ENCODE data around the gene FADS1.

FADS1 gene

GRCh38 chr11:61782841-61783240, 34.0 kb downstream of the FADS1 start:
- no peak overlapping the region for H3K4me3 ChIP-seq (replicated peaks; ENCODE audit: low read depth, low read length)
- DNase-seq (ENCODE audit: extremely low read depth, low read depth), result no peak
- TF ChIP-seq, protein P1, sequence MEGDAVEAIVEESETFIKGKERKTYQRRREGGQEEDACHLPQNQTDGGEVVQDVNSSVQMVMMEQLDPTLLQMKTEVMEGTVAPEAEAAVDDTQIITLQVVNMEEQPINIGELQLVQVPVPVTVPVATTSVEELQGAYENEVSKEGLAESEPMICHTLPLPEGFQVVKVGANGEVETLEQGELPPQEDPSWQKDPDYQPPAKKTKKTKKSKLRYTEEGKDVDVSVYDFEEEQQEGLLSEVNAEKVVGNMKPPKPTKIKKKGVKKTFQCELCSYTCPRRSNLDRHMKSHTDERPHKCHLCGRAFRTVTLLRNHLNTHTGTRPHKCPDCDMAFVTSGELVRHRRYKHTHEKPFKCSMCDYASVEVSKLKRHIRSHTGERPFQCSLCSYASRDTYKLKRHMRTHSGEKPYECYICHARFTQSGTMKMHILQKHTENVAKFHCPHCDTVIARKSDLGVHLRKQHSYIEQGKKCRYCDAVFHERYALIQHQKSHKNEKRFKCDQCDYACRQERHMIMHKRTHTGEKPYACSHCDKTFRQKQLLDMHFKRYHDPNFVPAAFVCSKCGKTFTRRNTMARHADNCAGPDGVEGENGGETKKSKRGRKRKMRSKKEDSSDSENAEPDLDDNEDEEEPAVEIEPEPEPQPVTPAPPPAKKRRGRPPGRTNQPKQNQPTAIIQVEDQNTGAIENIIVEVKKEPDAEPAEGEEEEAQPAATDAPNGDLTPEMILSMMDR (IDR thresholded peaks at IDR 0.05; ENCODE audit: low read depth, low read length, missing control alignments), result no peak

- TF ChIP-seq, protein P1 (IDR thresholded peaks at IDR 0.05; ENCODE audit: low read depth, low read length, missing control alignments), result no peak
- H3K4me3 ChIP-seq (replicated peaks; ENCODE audit: low read depth, low read length), result no peak overlapping the region
- no peak for DNase-seq (ENCODE audit: extremely low read depth, low read depth)
Observed at GRCh38 chr11:61782299-61782698, 34.5 kb downstream of the FADS1 start.

GRCh38 chr11:61781585-61781984, 35.2 kb downstream of the FADS1 start:
- no peak for DNase-seq (ENCODE audit: extremely low read depth, low read depth)
- no peak overlapping the region for H3K4me3 ChIP-seq (replicated peaks; ENCODE audit: low read depth, low read length)
- TF ChIP-seq, protein P1 (IDR thresholded peaks at IDR 0.05; ENCODE audit: low read depth, low read length, missing control alignments), result no peak

DNA sequence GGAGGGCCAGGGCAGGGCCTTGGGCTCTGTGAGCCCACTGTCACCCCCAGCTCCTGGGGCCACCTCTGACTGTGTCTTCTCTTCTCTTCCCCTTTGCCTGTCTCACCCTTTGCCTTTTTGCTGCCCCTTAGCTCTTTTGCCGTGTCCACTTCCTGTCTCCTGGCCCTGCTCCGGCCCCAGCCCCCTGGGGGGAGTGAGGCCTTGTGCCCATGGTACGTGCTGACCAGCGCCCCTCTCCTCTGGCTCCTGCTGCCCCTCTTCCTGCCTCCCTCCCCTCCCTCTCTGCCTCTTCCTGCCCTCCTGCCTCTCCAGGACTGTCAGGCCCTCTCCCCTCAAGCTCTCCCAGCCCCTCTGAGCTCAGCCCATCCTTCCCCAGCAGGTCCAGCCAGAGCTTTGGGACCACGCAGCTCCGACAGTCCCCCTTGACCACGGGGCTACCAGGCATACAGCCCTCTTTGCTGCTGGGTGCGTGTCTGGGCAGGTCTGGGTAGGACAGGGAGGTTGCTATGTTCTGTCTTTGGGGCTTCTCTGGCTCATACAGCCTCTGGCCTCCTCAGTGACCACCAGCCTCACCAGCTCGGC, 36.1 kb downstream of the FADS1 start:
- no peak for DNase-seq (ENCODE audit: extremely low read depth, low read depth)
- no peak overlapping the region for H3K4me3 ChIP-seq (replicated peaks; ENCODE audit: low read depth, low read length)
- TF ChIP-seq, protein P1 (IDR thresholded peaks at IDR 0.05; ENCODE audit: low read depth, low read length, missing control alignments), result no peak

- TF ChIP-seq, protein P1 (IDR thresholded peaks at IDR 0.05; ENCODE audit: low read depth, low read length, missing control alignments), result no peak
- H3K4me3 ChIP-seq (replicated peaks; ENCODE audit: low read depth, low read length), result no peak overlapping the region
- no peak for DNase-seq (ENCODE audit: extremely low read depth, low read depth)
Observed at GRCh38 chr11:61779666-61780525, 36.9 kb downstream of the FADS1 start.

DNA sequence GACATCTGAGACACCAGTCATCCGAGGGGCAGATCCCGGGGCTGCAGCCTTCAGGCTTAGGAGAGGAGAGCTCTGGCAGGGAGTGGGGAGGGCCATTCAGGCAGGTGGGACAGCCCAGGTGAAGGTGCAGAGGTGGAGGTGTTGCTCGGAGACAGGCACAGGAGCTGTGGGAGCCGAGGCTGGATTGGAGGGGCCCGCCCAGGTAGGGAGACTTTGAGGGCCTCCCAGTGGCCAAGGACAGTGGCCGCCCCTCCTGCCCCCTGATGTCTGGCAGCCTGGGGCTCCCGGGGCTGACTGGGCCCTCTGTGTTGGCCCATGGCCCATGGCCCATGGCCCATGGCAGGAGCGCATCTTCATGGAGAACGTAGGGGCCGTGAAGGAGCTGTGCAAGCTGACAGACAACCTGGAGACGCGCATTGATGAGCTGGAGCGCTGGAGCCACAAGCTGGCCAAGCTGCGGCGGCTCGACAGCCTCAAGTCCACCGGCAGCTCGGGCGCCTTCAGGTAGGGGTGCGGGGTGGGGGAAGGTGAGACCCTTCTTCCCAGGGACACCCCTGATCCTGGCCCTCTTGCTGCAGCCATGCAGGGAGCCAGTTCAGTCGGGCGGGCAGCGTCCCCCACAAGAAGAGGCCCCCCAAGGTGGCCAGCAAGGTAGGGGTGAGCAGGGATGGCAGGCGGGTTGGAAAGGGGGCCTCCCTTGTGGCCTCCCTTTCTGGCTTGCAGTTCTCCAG, 37.7 kb downstream of the FADS1 start:
- TF ChIP-seq, protein P1 (IDR thresholded peaks at IDR 0.05; ENCODE audit: low read depth, low read length, missing control alignments), result no peak
- H3K4me3 ChIP-seq (replicated peaks; ENCODE audit: low read depth, low read length), result no peak overlapping the region
- DNase-seq (ENCODE audit: extremely low read depth, low read depth), result no peak

All from HFF-Myc (cell line).